Fibroblast of pulmonary artery (primary cell): Measurements from ENCODE around the gene KIFC1.
"Not testable (repeated sequence)": the region's sequence is repeated elsewhere in the genome, so short reads cannot be mapped to it uniquely, and the experiment has no call there.

Experiments
- DNase-seq: peaks from one replicate; pipeline ENCODE4 v3.0.0-alpha.2; 2010; ENCODE audit warnings: low read depth
- H3K4me3 ChIP-seq: replicated peaks from 2 replicates; pipeline ENCODE4 v1.5.1; 2011; ENCODE audit warnings: low read depth, mild to moderate bottlenecking, control low read depth, low read length, moderate library complexity
- CTCF ChIP-seq: IDR thresholded peaks from 2 replicates; pipeline ENCODE4 v1.5.1; 2011; ENCODE audit warnings: mild to moderate bottlenecking, control low read depth, low read length, inconsistent platforms; ENCODE audit errors: missing control alignments

KIFC1 gene

DNA sequence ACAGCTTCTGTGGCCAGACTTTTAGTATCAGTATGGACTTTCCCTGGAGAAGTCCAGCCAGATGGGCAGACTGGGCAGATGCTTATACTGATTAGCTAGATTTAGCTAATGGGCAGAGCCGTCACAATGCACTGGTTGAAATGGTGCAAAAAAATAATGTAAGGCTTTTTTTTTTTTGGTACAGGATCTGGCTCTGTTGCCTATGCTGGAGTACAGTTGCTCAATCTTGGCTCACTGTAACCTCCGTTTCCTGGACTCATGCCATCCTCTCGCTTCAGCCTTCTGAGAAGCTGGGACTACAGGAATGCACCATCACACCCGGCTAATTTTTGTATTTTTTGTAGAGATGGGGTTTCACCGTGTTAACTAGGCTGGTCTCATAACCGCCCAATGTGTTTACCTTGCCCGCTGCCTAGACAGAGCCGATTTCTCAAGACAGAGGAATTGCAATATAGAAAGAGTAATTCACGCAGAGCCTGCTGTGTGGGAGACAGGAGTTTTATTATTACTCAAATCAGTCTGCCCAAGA lies 16.4 kb upstream of the KIFC1 start:
- no peak for TF ChIP-seq CTCF
- peak; percentile 97 for DNase-seq
- peak overlapping the region; percentile 12 for H3K4me3 ChIP-seq

GRCh38 chr6:33377171-33377570 lies 14.5 kb upstream of the KIFC1 start:
- TF ChIP-seq CTCF: no peak
- no peak overlapping the region for H3K4me3 ChIP-seq
- no peak for DNase-seq

DNA sequence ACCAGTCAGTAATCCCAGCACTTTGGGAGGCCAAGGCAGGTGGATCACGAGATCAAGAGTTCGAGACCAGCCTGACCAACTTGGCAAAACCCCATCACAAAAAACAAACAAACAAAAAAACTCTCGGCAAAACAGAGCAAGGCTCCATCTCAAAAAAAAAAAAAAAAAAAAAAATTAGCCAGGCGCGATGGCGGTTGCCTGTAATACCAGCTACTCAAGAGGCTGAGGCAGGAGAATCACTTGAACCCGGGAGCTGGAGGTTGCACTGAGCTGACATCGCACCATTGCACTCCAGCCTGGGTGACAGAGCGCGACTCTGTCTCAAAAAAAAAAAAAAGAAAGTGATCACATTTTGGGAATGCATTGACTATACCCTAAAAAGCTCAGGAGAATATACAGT lies 12.4 kb upstream of the KIFC1 start:
- H3K4me3 ChIP-seq, DNase-seq: not testable (repeated sequence)

GRCh38 chr6:33380272-33380981 lies 11.2 kb upstream of the KIFC1 start:
- no peak for DNase-seq
- no peak for TF ChIP-seq CTCF
- no peak overlapping the region for H3K4me3 ChIP-seq

- no peak for DNase-seq
- no peak for TF ChIP-seq CTCF
- no peak overlapping the region for H3K4me3 ChIP-seq
Measured at GRCh38 chr6:33383427-33384185, 8.0 kb upstream of the KIFC1 start.

DNA sequence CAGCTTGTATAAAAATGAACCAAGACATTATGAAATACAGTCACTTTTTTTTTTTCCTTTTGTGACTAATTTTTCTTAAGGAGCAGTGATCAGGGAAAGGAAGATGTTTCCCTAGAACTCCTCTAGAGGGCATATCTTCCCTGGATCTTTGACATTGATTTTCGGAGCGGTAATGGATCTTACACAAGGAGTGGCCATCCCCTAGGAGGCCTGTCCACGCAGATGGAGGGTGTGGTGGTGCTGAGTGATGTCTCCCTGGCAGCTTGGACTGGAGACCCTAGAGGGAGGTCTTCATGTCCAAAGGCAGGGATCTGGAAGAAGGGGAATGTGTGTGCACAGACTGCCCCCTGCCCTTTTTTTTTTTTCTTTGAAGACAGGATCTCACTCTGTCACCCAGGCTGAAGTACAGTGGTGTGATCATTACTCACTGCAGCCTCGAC lies 7.0 kb upstream of the KIFC1 start:
- H3K4me3 ChIP-seq: no peak overlapping the region
- peak; percentile 60 for TF ChIP-seq CTCF
- DNase-seq: peak; percentile 83

DNA sequence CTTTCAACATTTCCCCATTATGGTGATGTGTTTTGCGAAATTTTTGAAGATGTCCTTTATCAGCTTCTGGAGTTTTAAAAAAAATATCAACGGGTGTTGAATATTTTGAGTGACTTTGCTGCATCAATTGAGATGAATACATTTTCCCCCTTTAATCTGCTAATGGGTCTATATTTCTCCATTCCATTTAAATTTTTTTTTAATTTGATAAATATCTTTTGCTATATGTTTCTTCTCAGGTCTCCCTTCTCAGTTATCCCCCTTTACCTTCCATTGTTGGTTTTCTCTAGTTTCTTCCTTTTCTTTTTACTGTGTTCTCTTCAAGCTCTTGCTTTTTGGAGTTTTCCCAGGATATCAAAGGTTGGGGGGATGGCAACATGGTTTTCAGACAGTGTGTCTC lies 1.4 kb upstream of the KIFC1 start:
- no peak overlapping the region for H3K4me3 ChIP-seq
- DNase-seq: no peak
- TF ChIP-seq CTCF: no peak
